Kidney glomerular epithelial cell (primary cell): ENCODE measurements around the gene TARP.
A peak's percentile ranks its signal among the peaks of the same experiment; 100 is the strongest.
"Not testable (repeated sequence)": the region's sequence is repeated elsewhere in the genome, so short reads cannot be mapped to it uniquely, and the experiment has no call there.

Experiments
- DNase-seq: peaks from one replicate; lab custom pipeline; 2025; lab: John Stamatoyannopoulos, UW

Gene TARP

DNA sequence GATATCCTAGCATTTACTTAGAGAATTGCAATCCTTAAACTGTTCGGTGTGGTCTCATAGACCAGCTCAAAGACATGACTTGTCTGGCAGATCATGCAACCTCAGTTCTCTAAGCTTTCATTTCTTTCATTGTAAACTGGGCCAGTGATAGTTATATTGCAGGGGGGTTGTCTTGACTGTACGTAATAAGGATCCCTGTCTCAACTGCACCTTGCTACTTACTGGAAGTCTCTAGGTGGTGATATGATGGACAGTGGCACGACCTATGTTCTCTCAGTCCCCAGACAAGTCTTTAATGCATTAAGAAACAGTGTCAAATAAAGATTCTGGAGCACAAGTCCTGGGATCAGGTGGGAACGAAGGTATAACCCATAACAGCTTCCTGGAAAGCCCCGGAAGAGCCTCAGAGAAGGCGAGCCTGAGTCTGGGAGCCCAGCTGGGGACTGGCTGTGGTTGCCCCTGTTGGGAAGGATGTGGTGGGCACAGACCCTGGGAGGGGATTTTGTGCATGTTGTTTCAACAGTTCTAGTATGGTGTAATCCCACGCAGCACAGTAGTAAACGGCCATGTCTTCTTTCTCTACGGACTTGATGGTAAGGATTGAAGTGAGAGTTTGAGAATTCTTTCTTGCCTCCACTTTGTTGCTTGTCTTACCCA, 26.0 kb upstream of the TARP start:
- DNase-seq, result no peak

DNA sequence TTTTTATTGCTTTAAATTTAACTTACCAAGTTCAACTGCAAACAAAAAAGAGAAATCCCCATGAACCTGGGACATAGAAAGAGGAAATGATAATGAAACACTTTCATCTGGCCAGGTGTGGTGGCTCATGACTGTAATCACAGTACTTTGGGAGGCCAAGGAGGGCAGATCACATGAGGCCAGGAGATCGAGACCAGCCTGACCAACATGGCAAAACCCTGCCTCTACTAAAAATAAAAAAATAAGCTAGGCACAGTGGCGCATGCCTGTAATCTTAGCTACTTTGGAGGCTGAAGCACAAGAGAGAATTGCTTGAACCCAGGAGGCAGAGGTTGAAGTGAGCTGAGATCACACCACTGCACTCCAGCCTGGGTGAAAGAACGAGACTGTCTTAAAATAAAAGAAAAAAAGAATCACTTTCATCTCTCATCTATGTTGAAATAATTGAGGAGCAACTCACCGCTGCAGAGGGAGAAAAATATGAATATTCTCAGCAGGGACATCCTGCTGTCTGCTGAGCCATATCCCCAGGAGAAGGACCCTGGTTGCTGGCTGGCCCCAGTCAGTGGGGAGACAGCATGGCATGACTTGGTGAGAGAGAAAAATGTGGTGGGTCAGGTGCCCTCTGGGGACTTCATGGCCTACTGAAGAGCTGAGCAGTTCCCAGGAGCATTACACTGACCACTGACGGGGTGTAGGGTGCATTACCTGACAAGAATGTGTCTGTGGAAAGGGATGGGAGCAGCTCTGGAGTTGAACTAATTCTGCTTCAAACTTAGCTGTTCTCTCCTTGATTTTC, 22.8 kb upstream of the TARP start:
- no peak for DNase-seq

DNA sequence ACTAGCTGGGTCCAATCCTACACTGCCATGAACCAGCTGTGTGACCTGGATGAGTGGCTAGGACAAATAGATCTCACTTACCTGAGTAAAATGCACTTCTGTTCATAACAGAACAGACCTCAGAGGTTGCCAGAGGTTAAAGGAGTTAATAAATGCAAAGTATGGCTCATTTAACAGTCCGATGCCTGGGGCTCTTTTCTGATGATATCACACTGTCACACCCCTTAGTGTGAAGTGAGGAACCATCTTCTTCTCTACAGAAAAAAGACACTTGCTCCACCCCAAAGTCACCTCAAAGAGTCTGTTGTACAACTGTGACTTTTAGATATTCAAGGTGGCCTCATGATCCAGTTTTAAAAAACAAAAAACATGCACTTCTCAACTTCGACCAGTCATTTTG, 21.5 kb upstream of the TARP start:
- DNase-seq, result no peak

DNA sequence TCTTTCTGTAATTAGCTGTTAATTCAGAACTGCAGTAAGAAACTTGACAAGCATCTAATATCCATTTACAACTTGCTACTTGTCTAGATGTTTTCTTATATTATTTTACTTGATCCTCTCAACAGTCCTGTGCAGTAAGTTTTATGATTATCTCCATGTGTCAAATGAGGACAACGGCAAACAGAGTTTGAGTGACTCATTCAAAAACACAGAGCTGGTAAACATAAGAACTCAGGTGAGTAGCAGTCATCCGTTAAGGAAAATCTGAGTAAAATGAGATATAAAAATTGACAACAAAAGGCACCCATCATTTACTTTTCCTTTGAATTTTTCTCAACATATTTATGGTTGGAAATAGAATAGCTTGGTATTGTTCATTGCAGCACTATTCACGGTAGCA, 19.0 kb upstream of the TARP start:
- no peak for DNase-seq

DNA sequence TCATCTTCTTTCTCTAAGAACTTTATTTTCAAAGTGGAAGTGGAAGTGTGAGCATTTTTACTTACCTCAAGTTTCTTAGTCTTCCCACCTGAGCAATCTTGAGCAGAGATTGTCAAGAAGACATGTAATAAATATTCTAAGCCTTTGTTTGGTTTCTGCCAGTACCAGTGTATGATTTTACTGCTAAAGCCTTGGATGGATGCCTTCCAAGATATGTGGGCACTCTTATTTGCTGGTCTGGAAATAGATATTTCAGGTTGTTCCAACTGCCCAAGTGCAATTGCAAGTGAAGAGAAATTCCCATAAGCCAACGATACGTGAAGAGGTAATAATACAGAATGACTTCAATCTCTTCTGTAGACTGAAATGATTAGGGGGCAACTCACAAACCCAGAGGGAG, 18.2 kb upstream of the TARP start:
- DNase-seq, result no peak

DNA sequence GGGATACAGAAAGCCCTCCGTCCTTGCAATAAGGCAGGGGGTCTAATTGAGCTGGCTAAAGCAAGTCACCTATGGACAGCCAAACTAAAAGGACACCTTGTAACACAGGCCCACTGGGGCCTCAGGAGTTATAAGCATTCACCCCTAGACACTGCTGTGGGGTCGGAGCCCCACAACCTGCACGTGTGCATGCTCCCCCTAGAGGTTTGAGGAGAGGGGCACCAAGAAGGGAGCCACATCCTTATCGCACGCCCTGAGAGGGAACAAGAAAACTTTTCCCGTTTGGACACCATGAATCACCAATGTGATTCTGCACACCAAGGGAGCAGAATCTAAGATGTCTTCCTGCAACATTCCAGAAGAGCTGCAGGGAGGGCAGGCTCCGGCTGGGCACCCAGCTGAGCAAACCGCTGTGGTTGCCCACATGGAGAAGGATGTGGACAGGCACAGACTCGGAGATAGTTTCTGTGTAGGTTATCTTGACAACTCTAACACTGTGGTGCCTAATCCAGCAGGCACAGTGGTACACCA, 17.7 kb upstream of the TARP start:
- DNase-seq, result no peak

DNA sequence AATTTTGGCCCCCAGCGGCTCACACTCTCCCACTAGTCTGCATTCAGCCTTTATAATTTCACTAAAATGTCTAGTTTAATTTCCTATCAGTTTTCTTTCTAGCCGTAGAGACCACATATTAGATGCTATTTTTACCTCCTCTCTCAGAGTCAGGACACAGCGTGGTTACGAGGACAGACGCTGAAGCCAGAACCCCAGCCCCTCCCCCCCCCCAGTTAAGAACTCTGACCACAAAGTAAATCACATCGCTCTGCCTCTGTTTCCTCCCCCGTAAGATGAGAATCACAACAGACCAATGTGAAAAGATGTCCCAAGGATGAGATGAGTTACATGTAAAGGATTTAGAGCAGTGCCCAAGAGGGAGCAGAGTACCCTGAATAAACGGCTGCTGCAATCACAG, 11.1 kb upstream of the TARP start:
- DNase-seq, result no peak

DNA sequence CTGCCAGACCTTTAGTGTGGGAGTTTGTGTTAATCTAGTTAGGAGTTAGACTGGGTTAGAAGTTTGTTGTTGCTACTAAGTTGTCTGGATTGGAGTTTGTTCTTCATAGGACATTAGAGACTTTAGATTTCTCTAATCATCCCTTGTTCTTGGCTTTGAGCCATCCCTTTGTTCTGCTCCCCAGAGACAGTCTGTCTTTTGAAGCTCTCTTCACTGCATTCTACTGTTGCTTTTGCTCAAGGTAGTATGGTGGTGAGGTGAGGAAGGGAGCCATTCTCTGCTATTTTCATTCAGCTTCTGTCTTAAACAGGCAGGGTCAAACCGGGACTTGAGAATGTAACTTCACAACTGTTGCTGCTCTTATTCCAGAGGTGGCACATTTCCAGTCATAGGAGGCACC, 10.4 kb upstream of the TARP start:
- DNase-seq, result peak; percentile 6

DNA sequence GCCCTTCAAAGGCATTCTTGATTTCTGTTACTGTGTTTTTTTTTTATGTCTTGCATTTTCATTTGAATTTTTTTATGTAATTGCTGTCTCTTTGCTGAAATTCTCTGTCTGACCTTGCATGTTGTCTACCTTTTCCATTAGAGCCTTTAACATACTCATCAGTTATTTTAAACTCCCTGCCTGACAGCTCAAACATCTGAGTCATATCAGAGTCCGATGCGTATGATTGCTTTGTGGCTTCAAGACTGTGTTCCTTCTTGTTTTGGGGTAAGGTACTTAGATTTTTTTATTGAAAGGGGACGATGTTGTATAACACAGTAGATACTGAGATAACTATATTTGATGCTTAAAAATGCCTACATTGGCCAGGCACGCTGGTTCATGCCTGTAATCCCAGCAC, 9.7 kb upstream of the TARP start:
- peak; percentile 15 for DNase-seq

DNA sequence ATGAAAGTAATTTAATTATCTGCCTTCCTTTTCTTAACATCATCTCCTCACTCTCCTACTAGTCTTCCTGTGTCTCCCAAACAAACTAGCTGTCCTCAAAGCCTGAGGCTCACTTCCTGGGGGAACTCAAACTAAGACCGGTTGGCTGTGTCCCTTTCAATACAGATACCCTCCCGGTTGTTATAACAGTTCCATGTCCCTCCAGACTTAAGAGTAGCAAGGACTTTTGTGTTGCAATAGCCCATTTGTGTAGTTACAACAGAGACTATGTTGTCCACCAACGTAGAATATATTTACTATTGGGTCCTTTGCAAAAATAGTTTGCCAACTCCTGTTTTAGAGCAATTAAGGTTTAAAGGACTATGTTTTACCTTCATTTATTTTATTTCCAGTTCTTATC, 8.6 kb upstream of the TARP start:
- no peak for DNase-seq

DNA sequence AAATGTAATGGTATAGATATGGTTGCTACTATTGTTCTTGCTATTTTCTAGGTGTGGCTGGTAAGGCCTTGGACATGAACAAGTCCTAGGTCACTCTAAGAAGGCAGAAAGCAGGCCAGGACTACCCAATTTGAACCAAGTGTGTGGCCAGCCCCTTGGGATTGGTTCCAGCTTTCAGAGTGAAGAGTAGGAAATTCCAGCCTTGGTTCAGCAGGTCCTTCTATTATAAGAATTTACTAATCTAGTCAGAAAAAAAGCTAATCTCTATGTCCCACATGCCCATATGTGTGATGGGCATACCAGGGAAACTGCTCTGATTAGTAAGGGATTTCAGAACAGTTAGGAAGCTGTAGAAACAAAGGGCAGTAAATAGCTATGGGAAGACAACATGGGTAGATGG, 7.8 kb upstream of the TARP start:
- no peak for DNase-seq

DNA sequence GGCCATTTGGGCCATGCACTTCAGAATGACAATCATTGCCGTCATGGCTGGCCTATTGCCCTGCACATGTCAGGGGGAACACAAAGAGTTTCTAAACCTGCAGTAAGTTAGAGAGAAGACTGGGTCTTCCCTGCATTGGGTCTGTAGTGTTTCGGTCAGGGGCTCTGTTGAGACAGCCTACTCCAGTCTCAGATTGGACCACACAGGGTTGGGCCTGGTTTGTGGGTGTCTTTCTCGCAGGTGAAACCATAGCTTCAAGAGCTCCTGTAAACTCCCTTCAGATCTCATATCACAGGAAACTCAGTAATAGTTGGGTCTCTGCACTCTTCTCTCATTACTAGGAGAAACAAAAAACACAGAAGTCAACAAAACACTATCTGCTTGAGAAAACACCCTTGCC, 7.3 kb upstream of the TARP start:
- DNase-seq, result no peak

DNA sequence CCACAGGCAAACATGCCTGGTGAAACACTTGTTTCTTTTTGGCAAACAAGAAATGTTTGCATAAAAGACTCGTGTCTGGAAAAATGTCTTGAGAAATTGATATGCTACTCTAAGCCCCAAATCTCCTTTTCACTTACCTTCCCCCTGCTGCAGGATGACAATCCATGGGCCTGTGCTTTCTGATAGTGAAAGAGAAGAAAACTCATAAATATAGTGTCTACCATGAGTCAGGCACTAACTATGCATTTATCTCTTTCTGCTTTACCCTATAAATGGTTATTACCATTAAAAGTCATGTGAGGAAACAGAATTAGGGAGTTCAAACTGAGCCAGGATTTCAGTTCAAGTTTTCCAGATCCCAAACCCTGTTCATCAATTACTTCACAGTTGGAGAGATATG, 6.6 kb upstream of the TARP start:
- no peak for DNase-seq

DNA sequence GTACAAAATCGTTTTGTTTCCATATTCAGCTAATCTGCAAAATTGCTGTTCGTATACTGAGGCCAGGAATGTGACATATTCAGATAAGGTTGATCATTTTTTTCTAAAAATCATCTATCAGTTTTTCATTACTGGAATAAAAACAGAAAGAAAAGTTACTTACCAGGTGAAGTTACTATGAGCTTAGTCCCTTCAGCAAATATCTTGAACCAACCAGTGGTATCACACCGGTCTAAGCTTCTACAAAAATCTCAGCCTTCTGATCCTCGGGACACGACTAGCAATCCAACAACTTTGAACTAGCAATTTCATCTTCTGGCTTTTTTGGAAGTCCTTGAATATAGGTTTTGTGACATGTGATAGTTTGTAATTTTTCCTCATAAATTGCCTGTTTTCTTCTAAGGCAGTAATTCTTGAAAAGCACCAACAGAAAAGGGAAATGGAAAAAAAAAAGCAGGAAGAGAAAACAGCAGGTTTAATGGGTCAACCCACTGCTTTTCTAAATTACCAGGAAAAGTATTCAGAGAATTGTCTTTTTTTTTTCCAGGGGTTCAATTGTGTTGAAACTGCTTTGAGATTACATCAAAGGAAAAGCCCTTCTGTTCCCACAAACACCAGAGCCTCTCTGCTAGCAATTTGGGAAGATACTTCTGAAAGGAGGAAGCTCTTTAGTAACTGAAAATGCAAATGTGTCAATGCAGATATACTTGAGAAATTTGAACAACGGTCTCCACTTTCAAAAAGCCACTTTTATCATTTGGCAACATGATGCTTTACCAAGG, 2.9 kb upstream of the TARP start:
- DNase-seq, result no peak

DNA sequence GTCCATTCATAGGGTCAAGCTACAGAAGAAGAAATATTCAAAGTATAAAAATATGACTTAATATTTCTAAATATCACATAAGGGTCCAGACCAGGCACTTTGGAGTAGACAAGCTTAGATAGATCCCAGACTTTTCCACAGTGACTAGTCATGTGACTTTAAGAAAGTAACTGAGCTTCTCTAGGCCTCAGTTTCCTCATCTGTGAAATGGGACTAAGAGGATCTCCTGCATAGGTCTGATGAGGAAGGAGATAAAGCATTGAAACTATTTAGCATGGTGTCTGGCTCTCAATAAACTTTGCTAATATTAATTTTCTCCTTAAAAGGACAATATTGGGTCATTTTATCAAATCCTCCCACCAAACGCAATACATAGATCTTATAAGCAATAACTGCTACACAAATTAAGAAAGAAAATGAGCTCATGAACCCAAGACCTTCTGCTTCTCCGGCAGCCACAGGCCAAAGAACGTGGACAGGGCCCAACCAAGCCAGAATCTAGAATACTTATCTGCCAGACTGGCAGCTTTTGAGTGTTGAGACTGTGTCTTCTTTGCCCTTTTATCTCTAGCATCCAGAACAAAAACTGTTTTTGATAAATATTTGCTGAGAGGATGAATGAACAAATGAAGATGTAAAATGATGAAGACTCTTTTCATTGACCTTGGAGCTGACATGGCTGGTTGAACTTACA, 1.6 kb upstream of the TARP start:
- DNase-seq, result no peak

DNA sequence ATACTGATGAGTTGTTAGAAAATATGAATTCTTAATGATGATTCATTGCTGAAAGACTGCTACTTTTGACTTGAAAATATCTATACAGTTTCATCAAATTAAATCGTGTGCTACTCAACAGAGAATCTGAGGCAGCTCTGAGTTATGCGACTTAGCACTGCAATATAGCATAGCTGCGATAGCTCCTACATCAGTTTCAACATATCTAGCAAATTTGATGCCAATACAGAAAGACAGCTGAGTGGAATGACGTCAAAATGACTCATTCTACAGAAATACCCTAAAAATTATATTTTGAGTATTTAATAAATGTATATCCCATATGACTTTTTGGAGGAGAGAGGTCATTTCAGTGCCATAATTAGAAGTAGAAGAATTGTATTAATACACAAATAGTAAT, 1.1 kb upstream of the TARP start:
- DNase-seq, result no peak

DNA sequence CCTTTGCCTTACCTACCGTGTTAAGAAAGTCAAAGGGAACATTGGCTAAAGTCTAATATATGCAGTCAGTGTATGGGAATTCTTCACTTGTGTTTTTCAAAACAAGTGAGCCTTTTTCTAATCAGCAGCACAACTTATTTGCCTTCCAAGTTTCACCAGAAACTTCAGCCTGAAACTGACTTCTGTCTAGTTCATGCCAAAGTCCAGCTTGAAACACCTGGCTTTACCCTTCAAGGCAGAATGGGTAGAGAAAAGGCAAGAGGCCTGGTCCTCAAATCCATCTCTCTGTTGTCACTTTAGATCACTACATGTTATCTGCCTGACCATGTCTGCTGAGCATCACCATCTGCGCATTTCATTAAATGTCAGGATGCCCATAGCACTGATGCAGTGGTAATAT, 3.0 kb downstream of the TARP start:
- DNase-seq, result not testable (repeated sequence)

DNA sequence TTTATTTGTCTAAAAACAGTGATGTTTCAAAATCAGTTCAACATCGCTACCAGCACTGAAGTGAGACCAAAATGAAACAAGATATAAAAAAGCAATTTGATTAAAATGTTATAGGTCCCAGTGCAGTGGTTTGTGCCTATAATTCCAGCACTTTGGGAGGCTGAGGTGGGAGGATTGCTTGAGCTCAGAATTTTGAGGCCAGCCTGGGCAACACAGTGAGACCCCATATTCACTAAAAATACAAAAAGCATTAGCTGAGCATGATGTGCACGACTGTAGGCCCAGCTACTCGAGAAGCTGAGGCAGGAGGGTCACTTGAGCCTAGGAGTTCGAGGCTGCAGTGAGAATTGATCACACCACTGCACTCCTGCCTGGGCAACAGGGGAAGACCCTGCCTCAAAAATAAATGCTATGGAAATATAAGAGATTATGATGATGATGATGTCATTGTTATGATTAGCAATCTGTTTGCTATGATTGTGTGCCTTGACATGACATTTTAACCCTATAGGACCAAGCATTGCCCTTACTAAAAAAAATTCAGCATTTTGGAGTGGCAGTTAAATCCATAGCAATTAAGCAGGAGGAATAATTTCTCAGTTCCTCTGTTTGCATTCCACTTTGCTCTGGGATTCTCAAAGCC, 3.6 kb downstream of the TARP start:
- not testable (repeated sequence) for DNase-seq

DNA sequence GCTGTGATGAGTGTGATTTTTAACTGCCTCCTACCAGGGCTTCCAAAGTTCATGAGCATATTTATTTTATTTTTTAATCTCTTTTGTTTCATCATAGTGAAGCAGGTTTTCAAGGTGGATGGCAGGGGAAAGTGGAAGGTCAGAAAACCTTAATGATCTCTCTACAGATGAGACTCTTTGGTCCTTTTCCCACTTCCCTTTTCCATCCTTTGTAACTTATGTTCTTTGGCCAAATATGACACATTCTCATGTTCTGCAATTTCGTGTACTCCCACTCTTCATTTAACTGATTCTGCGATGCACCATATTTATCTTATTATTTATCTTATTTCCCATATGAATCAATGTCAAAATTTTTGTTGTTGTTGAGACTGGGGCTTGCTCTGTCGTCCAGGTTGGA, 7.5 kb downstream of the TARP start:
- not testable (repeated sequence) for DNase-seq

DNA sequence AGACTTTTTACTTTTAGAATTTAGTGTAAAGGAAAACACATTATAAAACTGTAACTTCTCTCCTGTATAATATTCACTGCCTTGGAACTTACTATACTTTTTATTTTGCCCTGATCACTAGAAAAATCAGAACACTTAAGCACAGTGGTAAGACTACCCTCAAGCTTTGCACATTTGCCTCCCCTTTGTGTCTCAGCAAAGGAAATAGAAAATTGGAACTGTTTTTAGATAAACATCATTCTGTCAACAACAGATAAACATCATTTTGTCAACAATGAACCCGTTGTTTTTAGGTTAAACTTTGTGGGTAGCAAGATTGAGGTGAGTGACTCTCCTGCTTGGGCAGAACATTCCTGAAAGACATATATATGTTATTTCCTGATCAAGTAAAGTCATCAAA, 8.8 kb downstream of the TARP start:
- DNase-seq, result not testable (repeated sequence)

DNA sequence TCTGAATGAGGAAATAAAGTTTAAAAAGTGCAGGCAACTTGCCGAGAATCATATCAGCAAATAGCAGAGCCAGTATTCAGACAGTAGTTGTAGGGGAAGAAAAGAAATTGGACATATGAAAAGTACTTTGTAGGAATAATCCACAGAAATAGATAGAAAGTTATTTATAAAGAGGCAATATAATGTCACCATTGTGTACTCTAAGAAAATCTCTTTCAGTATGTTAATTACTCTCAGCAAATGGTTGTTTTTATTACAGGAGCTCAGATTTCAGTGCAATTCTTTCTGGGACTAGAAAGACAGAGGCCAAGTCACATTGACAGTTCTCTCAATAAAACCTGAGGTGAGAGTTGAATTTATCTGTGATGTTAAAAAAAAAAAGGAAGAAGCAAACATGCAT, 10.2 kb downstream of the TARP start:
- DNase-seq, result not testable (repeated sequence)

DNA sequence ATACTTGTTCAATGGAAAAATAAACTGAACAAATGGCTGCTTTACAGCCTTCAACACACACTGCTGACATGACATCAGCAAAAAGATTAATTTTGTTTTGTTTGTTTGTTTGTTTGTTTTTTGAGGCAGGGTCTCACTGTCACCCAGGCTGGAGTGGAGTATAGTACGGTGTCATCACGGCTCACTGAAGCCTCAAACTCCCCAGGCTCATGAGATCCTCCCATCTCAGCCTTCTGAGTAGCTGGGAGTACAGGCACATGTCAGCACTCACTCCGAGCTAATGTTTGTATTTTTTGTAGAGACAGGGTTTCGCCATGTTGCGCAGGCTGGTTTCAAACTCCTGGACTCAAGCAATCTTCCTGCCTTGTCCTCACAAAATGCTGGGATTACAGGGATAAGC, 10.9 kb downstream of the TARP start:
- no peak for DNase-seq
